Lung (tissue), 12 donors: ENCODE results near the gene TKTL1. TPM values are rescaled to one million over a fixed set of nuclear protein-coding genes. Genes with fewer than 3 reads are reported as not detected.
A peak's percentile ranks its signal among the peaks of the same experiment; 100 is the strongest.

Experiments
- ATAC-seq: fragments of 200-7000 bp; cut with Tn5 transposase; one replicate; pipeline ENCODE4 v1.9.1; 2020; ENCODE audit warnings: moderate number of reproducible peaks; ENCODE audit not compliant: insufficient read depth, low FRiP score
- DNase-seq, 3 donors: peaks; one replicate each; pipeline ENCODE4 v3.0.0-alpha.2; 2013 to 2017
- H3K27ac ChIP-seq, 2 donors: one replicate each; pipeline ENCODE4 v1.5.1; 2013; ENCODE audit warnings: mild to moderate bottlenecking in 2 of 2, moderate library complexity in 2 of 2, control low read depth in 1 of 2, inconsistent platforms in 1 of 2, low read depth in 1 of 2, low read length in 1 of 2
- H3K27me3 ChIP-seq, 3 donors: one replicate each; pipeline ENCODE4 v1.5.1; 2013; ENCODE audit warnings: low read length in 2 of 3; ENCODE audit not compliant: control insufficient read depth in 3 of 3, insufficient read depth in 3 of 3
- H3K36me3 ChIP-seq, 4 donors: one replicate each; pipeline ENCODE4 v1.5.1; 2013; ENCODE audit warnings: low read length in 4 of 4, mild to moderate bottlenecking in 1 of 4, moderate library complexity in 1 of 4; ENCODE audit not compliant: control insufficient read depth in 4 of 4, insufficient read depth in 4 of 4
- H3K4me1 ChIP-seq, 5 donors: one replicate each; pipeline ENCODE4 v1.5.1; 2013; ENCODE audit warnings: low read length in 5 of 5, mild to moderate bottlenecking in 2 of 5, moderate library complexity in 1 of 5; ENCODE audit not compliant: control insufficient read depth in 5 of 5, insufficient read depth in 5 of 5
- H3K4me3 ChIP-seq: one replicate; pipeline ENCODE4 v1.5.1; 2013; ENCODE audit warnings: mild to moderate bottlenecking, control low read depth, moderate library complexity
- H3K9ac ChIP-seq, 2 donors: one replicate each; pipeline ENCODE4 v1.5.1; 2013; ENCODE audit warnings: low read length in 2 of 2, control low read depth in 1 of 2; ENCODE audit not compliant: insufficient read depth in 1 of 2
- H3K9me3 ChIP-seq, 4 donors: one replicate each; pipeline ENCODE4 v1.5.1; 2013; ENCODE audit warnings: low read length in 3 of 4, mild to moderate bottlenecking in 1 of 4, moderate library complexity in 1 of 4; ENCODE audit not compliant: control insufficient read depth in 4 of 4, insufficient read depth in 3 of 4
- WGBS, 2 donors: extraction: QIAGEN DNeasy Blood & Tissue Kit; methylation state at CpG; one replicate each; pipeline ENCODE4 v1.1.7; 2013; 5-methylcytosine and 5-hydroxymethylcytosine counted together
- polyA plus RNA-seq, 2 donors: library from polyadenylated mRNA; stranded (reverse); fragments of 200-250 nt; gene quantifications; one replicate each; pipeline ENCODE4 v1.2.1, GENCODE V29; 2013
- total RNA-seq, 2 donors: library from RNA; depleted of rRNA in 1 of 2; stranded (reverse); fragments of >200 nt in 1 of 2; gene quantifications; one replicate each; pipeline ENCODE4 v1.2.1, GENCODE V29; 2014 to 2021
- TF ChIP-seq, protein P1 (sequence below): IDR thresholded peaks from 2 replicates; pipeline ENCODE4 v1.5.1; 2012; ENCODE audit warnings: mild to moderate bottlenecking; ENCODE audit errors: control extremely low read depth, extremely low read depth
- donor health status: control.
- donor health status: control.
- donor health status: Bipolar disorder and iron deficiency.
- donor health status: healthy.
- donor health status: DM: yes; HTN: yes; CAD: no.

The TKTL1 gene
- total and polyA plus RNA-seq, 4 donors = 0.18 to 1.5 (median 0.54) TPM; not detected in 1

DNA sequence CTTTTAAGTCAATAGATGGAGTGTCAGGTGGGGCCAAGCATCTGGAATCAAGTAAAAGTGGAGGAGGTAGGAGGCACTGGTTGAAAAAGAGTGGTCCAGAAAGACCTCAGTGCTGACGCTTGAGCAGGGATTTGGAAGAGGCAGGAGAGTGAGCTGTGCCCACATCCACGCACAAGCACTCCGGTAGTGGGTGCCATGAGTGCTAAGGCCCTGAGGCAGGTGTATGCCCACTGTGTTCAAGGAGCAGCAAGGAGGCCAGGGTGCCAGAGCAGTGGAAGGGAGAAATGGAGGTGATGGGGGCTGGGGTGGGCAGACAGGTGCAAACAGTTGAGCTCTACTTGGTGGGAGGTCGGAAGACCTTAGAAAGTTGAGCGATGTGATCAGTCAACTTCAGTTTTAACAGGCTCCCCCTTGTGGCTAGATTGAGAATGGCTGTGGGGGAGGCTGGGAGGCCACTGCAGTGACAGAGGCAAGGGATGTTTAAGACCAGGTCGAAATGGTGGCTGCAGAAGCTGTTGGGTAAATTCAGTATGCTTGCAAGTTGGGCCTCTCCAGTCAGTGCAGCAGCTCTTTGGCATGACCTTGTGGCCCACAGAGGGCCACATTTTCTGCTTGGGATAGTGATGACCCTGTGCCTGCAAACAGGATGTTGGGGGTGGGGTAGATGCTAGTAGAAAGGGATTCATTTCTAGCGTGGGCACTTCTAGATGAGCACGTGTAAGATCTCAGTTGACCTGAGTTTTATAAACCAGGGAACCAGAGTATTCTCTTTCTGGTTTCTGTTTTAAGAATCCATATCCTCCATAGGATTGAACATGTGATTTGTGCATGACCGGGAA, 12.7 kb downstream of the TKTL1 start:
- Histone ChIP-seq H3K4me1 (no peaks in the 10 kb centered on the region), H3K27me3 (no peaks in the 10 kb centered on the region), H3K27ac (no peak overlapping the region), H3K36me3 (no peaks in the 10 kb centered on the region), H3K9ac (no peak overlapping the region), H3K9me3 (no peaks in the 10 kb centered on the region), H3K4me3 (no peak overlapping the region)
- DNase-seq = peak; percentile 40 to 52 (median 50)
- 56 to 69% methylated on average over 7 to 9 of the region's 9 CpGs for WGBS, 2 donors
- ATAC-seq = no peak
- TF ChIP-seq, protein P1, sequence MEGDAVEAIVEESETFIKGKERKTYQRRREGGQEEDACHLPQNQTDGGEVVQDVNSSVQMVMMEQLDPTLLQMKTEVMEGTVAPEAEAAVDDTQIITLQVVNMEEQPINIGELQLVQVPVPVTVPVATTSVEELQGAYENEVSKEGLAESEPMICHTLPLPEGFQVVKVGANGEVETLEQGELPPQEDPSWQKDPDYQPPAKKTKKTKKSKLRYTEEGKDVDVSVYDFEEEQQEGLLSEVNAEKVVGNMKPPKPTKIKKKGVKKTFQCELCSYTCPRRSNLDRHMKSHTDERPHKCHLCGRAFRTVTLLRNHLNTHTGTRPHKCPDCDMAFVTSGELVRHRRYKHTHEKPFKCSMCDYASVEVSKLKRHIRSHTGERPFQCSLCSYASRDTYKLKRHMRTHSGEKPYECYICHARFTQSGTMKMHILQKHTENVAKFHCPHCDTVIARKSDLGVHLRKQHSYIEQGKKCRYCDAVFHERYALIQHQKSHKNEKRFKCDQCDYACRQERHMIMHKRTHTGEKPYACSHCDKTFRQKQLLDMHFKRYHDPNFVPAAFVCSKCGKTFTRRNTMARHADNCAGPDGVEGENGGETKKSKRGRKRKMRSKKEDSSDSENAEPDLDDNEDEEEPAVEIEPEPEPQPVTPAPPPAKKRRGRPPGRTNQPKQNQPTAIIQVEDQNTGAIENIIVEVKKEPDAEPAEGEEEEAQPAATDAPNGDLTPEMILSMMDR = peak; percentile 68

DNA sequence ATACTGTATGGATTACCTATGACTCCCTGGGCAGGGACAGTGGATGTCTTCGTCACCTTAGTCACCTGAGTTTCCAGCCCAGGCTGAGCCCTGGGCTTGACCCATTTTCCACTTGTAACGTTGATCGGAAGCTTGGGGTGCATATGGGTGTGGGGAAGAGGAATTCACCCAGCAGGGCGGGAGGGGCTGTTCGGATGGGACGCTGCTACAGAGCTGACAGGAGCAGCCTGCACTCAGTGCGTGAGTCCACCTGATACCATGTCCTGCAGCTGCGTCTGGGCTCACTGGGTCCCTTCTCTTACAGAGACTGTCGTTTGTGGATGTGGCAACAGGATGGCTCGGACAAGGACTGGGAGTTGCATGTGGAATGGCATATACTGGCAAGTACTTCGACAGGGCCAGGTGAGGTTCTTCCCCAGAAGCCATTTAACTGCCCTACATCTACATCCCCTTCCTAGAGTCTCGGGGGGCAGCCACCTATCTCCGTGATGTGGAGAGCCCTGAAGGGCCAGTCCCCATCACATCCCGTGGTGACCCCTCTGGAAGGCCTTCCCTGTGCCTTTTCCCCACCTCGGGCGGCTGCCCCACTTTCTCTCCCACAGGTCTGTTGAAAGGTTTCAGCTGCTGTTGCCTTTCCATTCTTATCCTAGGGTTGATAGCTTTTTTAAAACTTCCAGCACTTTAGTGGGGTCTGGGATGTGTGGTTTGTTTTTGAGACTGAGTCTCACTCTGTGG, 13.6 kb downstream of the TKTL1 start:
- Histone ChIP-seq H3K9ac (no peak overlapping the region), H3K27me3 (no peaks in the 10 kb centered on the region), H3K27ac (no peak overlapping the region), H3K4me3 (no peak overlapping the region), H3K36me3 (no peaks in the 10 kb centered on the region), H3K4me1 (no peaks in the 10 kb centered on the region), H3K9me3 (no peaks in the 10 kb centered on the region)
- 79 to 97% methylated on average over 13 to 16 of the region's 16 CpGs for WGBS, 2 donors
- no peak for ATAC-seq
- TF ChIP-seq, protein P1 = no peak
- no peak for DNase-seq

DNA sequence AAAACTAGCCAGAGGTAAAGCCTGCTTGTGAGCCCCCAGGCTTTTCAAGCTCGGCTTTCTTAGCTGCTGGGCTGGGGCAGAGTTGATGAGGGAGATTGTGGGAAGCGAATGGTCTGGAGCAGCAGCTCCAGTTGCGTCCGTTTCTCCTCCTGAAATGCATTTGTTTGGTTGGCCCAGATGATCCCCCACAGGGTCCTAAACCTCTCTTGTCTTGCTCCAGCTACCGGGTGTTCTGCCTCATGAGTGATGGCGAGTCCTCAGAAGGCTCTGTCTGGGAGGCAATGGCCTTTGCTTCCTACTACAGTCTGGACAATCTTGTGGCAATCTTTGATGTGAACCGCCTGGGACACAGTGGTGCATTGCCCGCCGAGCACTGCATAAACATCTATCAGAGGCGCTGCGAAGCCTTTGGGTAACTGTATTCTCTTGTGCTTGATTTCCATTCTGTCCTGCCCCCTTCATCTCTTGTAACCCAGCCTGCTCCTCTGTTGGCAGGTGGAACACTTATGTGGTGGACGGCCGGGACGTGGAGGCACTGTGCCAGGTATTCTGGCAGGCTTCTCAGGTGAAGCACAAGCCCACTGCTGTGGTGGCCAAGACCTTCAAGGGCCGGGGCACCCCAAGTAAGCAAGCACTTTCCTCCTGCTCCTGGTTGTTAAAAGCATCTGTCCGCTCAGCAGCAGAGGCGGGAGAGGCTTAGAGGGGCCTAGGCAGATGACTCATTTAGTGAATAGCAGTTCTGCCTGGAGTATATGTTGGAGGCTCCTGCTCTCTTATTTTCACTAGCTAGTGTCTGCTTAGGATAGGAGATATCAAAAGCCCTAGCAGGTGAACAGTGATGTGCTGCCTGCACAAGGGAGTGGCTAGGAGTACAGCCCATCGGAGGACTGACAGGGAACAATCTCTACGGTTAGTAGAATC, 15.3 kb downstream of the TKTL1 start:
- no peak for ATAC-seq
- 76 to 93% methylated on average over 18 to 19 of the region's 19 CpGs for WGBS, 2 donors
- no peaks in the 10 kb centered on the region for H3K27me3 ChIP-seq
- H3K9me3 ChIP-seq = no peaks in the 10 kb centered on the region
- no peak for DNase-seq
- H3K9ac ChIP-seq = no peak overlapping the region
- H3K36me3 ChIP-seq = no peaks in the 10 kb centered on the region
- no peak overlapping the region for H3K4me3 ChIP-seq
- H3K4me1 ChIP-seq = no peaks in the 10 kb centered on the region
- H3K27ac ChIP-seq = no peak overlapping the region
- TF ChIP-seq, protein P1 = no peak
